Activated CD4-positive, alpha-beta T cell treated with anti-CD3 and anti-CD28 coated beads, Interleukin-2, amount 50 U/mL, for 24 hours (primary cell): Measurements from ENCODE around the gene GALNS.
"Not testable (repeated sequence)": the region's sequence is repeated elsewhere in the genome, so short reads cannot be mapped to it uniquely, and the experiment has no call there.

Experiments
- DNase-seq, 2 donors: peaks; one replicate each; pipeline ENCODE4 v3.0.0-alpha.2; 2020; ENCODE audit warnings: low read depth in 1 of 2, low spot score in 1 of 2

GALNS gene

DNA sequence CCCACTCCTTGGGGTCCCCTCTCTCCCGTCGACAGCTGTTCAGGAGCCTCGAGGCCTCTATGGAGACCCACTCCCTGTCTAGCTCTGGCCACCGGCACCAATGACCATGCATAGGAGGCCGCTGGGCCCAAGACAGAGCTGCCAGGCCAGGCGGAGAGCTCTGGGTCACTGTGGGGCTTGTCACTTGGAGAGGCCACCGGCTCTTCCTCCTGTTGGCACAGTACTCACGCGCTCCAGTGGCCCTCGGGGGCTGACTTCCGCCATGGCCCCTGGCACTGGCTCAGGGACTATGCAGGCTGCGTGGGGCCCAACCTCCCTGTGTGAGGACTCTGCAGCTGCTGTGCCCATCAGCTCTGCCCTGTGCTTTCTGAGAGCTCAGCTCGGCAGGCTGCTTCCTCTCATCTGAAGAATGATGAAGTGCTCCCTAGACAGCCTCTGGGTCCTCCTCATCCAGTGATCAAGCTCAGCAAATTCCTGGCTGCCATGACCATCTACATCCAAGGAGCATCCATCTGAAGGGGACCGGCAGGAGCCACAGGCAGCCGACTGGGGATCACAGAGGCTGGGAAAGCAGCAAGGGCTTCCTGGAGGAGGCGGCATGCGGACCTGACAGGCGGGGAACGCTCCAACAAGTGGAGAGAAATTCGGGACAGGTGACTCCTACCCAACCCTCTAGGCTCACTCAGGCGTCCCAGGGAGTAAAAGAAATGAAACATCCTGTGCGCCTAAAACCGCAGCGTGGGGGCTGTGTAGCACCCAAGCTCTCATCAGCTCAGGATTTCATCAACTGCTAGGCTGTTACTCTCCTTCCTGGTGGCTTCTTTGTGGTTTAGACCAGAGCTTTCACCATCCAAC lies 16.8 kb downstream of the GALNS start:
- DNase-seq: no peak

DNA sequence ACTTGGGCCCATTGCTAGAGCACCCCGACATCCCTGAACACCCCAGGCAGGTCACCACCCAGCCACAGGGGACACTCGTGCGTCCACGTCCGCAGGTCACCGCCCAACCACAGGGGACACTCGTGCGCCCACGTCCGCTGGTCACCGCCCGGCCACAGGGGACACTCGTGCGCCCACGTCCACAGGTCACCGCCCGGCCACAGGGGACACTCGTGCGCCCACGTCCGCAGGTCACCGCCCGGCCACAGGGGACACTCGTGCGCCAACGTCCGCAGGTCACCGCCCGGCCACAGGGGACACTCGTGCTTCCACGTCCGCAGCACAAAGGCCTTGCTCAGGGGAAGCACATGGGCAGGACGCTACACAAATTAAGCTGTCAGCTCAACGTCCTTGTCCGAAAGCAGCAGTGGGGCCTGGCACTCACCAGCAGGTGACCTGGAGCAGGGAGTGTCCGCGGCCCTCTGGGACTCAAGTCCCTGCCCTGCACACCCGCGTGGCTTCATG lies 17.7 kb downstream of the GALNS start:
- DNase-seq: no peak

GRCh38 chr16:88838566-88838965 lies 18.2 kb downstream of the GALNS start:
- DNase-seq: no peak

GRCh38 chr16:88837806-88838205 lies 18.9 kb downstream of the GALNS start:
- no peak for DNase-seq

GRCh38 chr16:88836791-88837190 lies 20.0 kb downstream of the GALNS start:
- DNase-seq: no peak

- DNase-seq: no peak
Observed at GRCh38 chr16:88835818-88836217, 20.9 kb downstream of the GALNS start.

DNA sequence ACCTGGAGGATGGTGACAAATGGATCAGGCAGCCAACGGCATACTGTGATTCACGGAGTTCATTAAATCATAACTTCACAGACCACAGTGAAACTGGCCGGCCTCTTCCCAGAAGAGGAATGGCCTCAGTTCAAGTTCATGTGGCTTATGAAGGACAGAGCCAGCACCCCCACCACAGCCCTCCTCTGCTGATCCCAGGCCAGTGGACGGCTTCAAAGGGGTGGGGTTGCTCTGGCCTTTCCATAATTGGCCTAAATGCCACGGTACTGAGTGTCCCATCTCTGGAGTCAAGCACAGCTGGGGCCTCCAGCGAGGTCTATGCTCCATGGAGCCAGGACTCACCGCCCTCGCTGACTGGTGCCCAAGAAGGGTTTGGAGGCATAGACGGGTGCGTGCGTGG lies 21.4 kb downstream of the GALNS start:
- DNase-seq: no peak

- DNase-seq: no peak
Observed at GRCh38 chr16:88834670-88835069, 22.1 kb downstream of the GALNS start.

GRCh38 chr16:88833086-88833485 lies 23.7 kb downstream of the GALNS start:
- DNase-seq: no peak

GRCh38 chr16:88831838-88832237 lies 24.9 kb downstream of the GALNS start:
- no peak for DNase-seq

DNA sequence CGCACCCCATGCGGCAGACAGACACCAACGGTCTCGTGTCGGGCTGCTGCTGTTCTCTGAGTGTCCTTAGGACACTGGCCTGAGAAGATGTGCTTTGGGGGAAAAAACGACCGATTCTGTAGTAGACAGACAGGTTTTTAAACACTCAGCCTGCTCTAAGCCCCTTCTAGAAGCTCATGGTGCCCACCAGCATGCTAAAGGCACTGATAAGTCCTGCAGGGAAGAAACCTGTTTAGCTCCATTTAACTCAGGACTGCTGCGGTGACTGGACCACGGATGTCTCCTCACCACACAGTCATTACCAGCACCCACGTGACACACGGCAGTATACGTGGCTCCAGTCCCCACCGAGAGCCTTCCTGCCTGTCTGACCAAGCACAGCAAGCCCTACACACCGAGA lies 26.0 kb downstream of the GALNS start:
- no peak for DNase-seq

- DNase-seq: no peak
Observed at GRCh38 chr16:88830258-88830657, 26.5 kb downstream of the GALNS start.

DNA sequence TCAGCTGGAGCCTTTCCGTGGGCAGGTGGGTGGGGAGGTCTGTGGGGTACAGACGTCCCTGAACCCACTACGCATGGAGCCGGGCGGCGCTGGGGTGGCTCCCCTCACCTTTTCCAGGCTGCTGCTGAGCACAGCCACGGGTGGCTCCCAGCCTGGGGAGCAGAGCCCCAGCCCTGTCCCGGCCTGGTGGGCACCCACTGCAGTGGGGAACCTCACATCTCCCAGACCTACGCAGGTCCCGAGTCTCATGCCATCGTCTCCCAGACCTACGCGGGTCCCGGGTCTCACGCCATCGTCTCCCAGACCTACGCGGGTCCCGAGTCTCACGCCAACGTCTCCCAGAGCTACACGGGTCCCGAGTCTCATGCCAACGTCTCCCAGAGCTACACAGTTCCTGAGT lies 28.0 kb downstream of the GALNS start:
- DNase-seq: no peak

- no peak for DNase-seq
Observed at GRCh38 chr16:88827727-88828126, 29.0 kb downstream of the GALNS start.

GRCh38 chr16:88826070-88826840 lies 30.5 kb downstream of the GALNS start:
- DNase-seq: no peak

- DNase-seq: no peak
Observed at GRCh38 chr16:88825146-88825545, 31.6 kb downstream of the GALNS start.

DNA sequence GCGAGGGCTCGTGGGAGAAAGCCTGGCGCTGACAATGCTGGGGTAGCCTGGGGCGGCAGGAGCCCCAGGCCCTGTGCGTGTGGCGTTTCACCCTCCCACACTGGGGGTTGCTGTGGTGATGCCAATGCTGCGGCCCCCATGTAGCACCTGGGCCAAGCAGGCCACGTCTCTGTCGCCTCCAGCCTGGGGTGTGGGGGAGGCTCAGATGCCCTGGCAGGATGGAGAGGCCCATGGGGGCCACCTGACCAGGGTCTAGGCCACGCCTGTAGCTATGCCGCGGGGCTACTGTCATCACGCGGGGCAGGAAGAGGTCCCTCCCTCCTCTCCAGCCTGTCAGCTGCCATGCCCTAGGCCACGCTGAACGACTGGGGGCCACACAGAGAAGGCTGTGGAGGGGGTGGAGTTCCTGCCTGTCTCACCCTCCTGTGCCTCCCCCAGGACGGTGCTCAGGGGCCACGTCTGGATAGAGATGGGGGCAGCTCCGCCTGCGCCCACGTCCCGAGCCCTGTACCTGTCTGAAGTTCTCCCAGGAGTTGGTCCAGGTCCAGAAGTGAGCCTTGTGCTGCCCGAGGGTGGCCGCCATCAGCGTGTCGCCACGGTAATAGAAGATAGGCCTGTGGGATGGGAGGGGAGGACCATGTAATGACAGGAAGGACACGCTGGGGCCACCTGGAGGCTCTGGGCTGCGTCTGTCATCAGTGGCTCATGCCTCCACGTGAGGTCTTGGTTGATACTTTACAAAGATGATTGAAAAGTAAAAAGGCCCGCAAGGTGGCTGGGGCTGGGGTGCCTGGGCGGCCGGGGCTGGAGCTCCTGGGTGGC lies 32.3 kb downstream of the GALNS start:
- no peak for DNase-seq

GRCh38 chr16:88823646-88824045 lies 33.1 kb downstream of the GALNS start:
- DNase-seq: not testable (repeated sequence)

DNA sequence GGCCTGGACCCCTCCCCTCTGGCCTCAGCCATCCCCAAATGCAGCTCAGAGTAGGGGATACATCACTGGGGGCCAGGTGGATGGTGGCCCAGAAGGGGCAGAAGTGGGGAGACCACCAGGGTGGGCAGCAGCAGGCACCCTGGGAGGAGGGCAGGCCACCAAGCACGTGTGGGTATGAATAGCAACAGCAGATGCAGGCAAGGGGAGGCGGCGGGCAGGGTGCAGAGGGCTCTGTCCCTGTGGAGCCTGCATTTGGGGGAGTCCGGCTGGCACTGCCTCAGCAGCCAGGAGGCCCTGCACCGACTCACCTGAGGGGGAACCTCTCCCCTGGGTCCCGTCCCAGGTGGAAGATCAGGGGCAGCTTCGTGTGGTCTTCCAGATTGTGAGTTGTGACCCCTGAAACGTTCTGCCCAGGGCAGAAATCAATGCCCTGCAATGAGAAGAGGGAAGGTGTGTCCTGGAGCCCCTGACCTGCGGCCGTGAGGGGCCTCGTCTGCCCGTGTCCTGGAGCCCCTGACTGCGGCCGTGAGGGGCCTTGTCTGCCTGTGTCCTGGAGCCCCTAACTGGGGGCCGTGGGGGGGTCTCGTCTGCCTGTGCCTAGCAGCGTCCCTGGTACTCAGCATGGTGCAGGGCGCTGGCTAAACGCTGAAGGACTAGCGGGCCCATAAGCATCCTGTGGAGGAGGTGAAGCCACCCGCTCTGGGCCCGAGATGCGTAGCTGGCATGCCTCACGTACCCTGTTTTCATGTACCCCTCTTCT lies 34.3 kb downstream of the GALNS start:
- DNase-seq: no peak

DNA sequence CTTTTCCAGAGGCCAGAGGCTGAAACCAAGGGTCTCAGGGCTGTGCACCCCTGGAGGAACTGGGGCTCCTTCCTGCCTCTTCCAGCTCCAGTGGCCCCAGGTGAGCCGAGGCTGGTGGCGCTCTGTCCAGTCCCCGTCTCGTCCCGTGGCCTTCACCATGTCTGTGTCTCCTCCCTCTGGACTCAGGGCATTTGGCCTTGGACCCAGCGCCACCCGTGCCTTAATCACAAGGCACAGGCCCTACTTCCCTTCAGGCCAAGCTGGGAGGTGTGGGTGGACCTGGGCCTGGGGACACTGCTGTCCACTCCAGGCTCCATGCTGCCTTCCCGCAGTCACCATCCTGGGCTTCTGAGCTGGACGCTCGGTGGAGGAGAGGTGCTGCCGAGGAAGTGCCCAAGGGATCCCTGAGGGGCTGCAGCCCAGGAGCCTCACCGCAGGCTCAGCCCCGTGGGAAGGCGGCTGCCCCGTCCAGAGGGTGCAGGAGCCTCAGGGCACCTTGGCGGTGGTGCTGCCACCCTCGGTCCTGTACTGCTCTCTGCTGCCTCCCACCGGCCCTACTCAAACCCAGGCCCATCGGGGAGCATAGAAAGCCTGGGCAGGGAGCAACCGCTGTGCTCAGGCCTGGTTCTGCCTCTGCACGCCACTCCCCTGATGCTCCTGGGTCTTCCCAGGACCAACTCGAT lies 35.4 kb downstream of the GALNS start:
- DNase-seq: no peak
